ENCODE results near the gene DHCR7.

DHCR7 gene

GRCh38 chr11:71400216-71400615, 48.0 kb downstream of the DHCR7 start:
- no peak for DNase-seq (ENCODE audit: low spot score)
- Histone ChIP-seq H3K27ac (no peak overlapping the region), H3K4me3 (no peak overlapping the region)
- TF ChIP-seq CTCF (IDR thresholded peaks at IDR 0.05): no peak

- Histone ChIP-seq H3K4me3 (no peak overlapping the region), H3K27ac (no peak overlapping the region)
- no peak for DNase-seq (ENCODE audit: low spot score)
- TF ChIP-seq CTCF (IDR thresholded peaks at IDR 0.05): no peak
These were observed 48.9 kb downstream of the DHCR7 start for GRCh38 chr11:71399341-71399740.

- Histone ChIP-seq H3K4me3 (no peak overlapping the region), H3K27ac (no peak overlapping the region)
- no peak for TF ChIP-seq CTCF (IDR thresholded peaks at IDR 0.05)
- DNase-seq (ENCODE audit: low spot score): no peak
These were observed 50.2 kb downstream of the DHCR7 start for GRCh38 chr11:71397961-71398360.

- Histone ChIP-seq H3K27ac (no peak overlapping the region), H3K4me3 (no peak overlapping the region)
- no peak for TF ChIP-seq CTCF (IDR thresholded peaks at IDR 0.05)
- no peak for DNase-seq (ENCODE audit: low spot score)
These were observed 50.8 kb downstream of the DHCR7 start for GRCh38 chr11:71397331-71397860.

- TF ChIP-seq CTCF (IDR thresholded peaks at IDR 0.05): no peak
- DNase-seq (ENCODE audit: low spot score): no peak
- Histone ChIP-seq H3K27ac (no peak overlapping the region), H3K4me3 (no peak overlapping the region)
These were observed 51.6 kb downstream of the DHCR7 start for GRCh38 chr11:71396548-71397123.

- TF ChIP-seq CTCF (IDR thresholded peaks at IDR 0.05): no peak
- Histone ChIP-seq H3K27ac (no peak overlapping the region), H3K4me3 (no peak overlapping the region)
- no peak for DNase-seq (ENCODE audit: low spot score)
These were observed 52.4 kb downstream of the DHCR7 start for GRCh38 chr11:71395774-71396173.

- Histone ChIP-seq H3K27ac (no peak overlapping the region), H3K4me3 (no peak overlapping the region)
- DNase-seq (ENCODE audit: low spot score): no peak
- no peak for TF ChIP-seq CTCF (IDR thresholded peaks at IDR 0.05)
These were observed 53.0 kb downstream of the DHCR7 start for GRCh38 chr11:71395263-71395560.
